8988T (cell line): ENCODE results near the gene ASPHD2.
"Not testable (repeated sequence)": the region's sequence is repeated elsewhere in the genome, so short reads cannot be mapped to it uniquely, and the experiment has no call there.

ENCODE experiments used
- DNase-seq: peaks from one replicate; pipeline ENCODE4 v3.0.0; 2011

ASPHD2 gene

DNA sequence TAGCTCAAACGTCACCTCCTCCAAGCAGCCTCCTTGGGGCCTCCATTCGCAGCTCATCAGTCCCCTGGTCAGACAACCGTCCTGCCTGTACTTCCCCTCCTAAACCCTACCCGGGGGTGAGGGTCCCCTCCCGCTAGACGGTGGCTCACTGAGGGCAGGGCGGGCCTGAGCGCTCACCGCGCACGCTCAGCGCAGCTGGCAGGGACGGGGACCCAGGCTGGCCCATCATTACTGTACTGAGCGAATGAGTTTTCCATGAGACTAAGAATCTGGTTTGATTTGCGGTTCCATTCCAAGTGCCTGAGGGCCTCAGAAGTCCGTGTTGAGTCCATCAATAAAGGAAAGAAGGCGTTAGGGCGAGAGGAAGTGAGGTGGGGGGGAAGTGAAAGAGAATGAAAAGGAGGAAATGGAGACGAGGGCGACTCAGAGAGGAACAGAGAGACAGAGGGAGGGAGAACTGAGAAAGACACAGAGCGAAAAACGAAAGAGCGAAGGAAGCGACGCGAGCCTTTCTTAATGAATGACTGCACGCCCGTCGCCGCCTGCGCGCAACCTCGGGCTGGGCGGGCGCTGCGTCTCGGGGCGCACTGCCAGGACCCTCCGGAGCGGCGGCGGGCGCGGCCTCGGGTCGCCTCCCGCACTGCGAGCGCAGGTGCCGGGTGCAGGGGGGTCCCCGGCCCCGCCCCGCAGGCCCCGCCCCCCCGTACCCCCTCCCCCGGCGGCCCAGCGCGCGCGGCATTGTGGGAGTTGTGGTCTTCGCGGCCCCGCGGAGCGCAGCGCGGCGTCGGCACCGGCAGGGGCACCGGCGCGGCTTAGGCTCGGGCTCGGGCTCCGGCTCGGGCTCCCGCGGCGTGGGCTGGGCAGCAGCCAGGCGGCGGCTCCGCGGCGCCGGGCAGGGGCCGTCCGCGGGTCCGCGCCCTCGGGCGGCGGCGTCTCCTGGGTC, at the start of gene ASPHD2:
TSS of gene ASPHD2 (plus strand) at position 746 of the 943 bp plus-strand sequence. CDS start 4,356 bp downstream, outside the sequence.
- DNase-seq, result peak; percentile 65

- DNase-seq, result no peak
Measured at GRCh38 chr22:26380072-26380830, 48.8 kb upstream of the ASPHD2 start.

DNA sequence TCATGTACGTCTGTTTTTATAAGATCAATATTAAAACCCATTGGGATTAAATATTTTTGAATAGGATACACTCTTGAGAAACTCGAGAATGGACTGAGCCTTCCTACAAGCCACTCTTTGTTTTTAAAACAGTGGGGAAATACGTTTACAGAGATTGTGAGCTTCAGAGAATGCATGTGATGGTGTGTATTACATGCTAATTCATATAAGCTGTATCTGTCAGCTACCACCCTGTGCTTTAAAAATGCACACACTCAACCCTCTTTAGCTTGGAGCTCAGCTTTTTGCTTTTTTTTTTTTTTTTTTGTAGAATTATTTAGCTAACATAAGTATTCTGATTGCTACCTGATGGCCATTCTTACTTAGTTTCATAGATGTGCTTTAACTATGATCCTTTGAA, 46.3 kb upstream of the ASPHD2 start:
- no peak for DNase-seq

DNA sequence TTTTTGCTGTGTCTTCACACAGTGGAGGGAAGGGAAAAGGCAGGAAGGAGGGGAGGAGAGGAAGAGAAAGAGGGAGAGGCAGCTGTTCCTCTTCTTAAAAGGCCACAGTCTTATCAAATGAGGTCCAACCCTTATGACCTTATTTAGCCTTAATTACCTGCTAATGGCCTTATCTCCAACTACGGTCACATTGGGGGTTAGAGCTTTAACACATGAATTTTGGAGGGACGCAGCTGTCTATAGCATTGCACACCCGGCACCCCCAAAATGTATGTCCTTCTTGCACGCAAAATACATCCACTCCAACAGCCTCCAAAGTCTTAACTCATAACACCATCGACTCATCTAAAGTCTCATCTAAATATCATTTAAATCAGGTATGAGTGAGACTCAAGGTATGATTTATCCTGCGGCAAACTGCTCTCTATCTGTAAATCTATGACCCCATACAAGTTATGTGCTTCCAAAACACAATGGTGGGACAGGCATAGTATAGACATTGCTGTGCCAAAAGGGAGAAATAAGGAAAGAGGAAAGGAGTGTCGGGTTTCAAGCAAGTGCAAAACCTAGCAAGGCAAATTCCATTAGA, 45.0 kb upstream of the ASPHD2 start:
- no peak for DNase-seq

DNA sequence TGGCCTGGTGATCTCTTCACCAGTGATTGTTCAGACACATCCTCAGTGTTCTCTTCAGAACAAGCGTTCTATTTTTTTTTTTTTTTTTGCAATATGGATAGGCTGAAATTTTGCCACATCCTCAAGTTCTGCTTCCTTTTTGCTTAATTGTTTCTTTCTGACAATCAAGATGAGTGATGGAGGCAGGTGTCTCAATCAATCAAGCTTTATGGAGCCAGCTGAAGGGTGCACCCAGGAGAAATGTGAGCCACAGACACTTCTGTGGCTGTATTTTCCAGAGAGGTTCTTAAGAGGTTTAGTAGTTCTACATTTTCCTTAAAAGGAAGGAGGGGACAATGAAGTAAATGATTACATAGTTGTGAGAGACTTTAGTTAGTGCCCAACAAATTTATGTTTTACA, 43.9 kb upstream of the ASPHD2 start:
- no peak for DNase-seq

DNA sequence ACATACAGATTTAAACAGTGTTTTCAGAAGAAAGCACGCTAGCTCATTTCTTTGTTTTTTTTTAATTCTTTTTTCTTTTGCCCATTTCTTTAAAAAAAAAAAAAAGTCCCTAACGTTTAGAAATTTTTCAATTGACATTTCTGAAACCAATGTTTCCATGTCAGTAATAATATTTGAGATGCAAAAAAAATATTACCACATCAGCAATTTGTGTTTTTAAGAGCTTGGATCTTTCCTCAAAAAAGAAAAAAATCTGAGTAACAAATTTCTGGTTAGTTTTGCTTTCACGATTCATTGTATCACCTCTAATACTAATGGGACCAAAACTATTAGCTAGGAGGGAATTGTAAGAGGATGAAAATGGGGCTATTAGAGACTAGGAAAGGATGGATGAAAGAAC, 39.9 kb upstream of the ASPHD2 start:
- no peak for DNase-seq

GRCh38 chr22:26391091-26391490, 38.0 kb upstream of the ASPHD2 start:
- no peak for DNase-seq

- DNase-seq, result no peak
Measured at GRCh38 chr22:26391623-26392022, 37.4 kb upstream of the ASPHD2 start.

DNA sequence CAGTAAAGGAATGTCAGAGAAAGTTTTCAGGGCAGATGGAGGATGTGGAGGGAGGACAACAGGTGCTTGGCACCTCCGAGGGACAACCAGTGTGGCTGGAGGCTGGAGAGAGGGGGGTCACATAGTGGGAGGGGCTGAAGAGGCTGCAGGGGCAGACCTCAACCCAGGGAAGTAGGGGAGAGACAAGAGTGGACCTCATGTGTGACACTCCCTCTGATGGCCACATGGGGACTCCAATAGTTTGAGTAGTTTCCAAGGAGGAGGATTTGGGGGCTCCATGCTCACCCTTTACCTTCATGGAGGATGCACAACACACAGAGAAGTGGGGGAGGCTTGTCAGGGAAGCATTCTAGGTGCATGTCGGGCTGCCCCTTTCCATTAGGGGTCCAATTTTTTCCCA, 35.1 kb upstream of the ASPHD2 start:
- DNase-seq, result no peak

DNA sequence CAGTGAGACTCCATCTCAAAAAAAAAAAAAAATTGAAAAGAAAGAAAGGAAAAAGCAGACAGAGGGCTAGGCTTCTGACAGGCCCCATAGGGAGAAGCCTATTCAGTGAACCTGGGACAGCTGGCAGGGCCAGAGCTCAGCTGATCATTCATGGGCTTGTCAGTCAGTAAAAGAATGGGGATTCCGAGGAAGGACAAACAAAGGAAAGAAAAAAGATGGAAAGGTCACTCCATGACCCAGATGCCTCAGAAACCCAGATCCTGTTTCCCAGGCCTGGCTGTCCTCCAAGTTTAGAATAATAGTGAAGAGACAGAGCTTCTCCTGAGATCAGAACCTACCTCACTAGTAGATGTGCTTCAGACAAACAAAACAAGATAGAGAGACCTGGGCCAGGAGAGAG, 34.3 kb upstream of the ASPHD2 start:
- no peak for DNase-seq

GRCh38 chr22:26395926-26396325, 33.1 kb upstream of the ASPHD2 start:
- DNase-seq, result no peak

DNA sequence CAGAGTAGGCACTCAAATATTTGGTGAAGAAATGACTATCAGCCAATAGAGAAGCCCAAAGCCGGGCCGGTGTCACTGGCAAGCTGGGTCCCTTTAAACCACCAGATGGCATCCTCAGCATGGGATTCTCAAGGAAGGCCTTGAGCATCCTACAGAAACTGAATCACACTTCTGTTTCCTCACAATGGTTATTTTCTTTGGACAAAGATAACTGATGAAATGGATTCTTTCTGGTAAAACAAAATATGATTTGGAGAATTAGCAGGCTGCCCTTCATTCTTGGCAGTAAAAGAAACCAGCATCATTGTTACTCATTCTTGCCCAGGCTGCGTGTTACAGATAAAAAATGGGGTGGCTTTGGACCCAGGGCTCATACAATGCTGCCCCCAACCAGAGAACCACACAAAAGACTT, 30.3 kb upstream of the ASPHD2 start:
- peak; percentile 28 for DNase-seq

- no peak for DNase-seq
Measured at GRCh38 chr22:26399289-26399688, 29.8 kb upstream of the ASPHD2 start.

DNA sequence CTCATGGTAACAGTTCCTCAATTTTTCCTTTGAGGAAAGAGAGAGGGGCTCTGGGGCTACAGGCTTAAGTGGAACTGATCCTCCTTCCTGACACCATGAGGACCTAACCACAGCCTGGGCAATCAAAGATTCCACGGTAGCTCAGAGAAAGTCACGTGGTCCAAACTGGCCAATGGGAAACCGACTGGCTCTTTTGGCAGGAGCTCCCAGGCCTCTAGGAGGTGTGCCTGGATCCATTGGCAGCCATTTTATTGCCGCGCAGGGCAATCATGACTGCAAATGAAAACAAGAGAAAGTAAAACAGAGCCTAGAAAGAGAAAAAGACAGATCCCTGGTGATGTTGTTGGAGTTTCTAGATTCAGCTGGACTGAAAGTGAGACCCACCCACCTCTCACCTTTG, 27.3 kb upstream of the ASPHD2 start:
- no peak for DNase-seq

DNA sequence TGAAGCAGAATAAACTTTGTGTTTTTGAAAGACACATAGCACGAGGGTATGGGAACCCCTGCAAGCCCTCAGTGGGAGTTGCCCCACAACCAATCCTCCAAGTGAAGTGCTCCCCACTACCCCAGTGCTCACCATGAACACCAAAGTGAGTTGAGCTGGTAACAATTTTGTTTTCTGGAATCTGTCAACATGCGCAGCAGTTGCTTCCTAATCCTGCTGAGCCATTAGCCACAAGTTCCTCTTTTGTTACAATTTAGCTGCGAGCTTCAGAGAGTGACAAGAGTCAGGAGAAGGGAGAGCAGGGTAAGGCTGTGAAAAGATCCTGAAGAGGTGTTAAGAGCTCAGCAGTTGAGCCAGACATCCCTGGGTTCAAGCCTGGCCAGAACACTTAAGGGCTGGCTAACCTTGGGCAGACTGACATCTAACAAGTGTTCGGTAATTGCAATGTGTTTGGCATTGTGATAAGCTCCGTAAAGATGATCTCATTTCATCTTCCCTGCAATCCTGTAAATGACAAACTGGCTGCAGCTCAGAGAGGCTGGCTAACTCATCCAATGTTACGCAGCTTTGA, 24.1 kb upstream of the ASPHD2 start:
- no peak for DNase-seq

- DNase-seq, result no peak
Measured at GRCh38 chr22:26406118-26406517, 22.9 kb upstream of the ASPHD2 start.

DNA sequence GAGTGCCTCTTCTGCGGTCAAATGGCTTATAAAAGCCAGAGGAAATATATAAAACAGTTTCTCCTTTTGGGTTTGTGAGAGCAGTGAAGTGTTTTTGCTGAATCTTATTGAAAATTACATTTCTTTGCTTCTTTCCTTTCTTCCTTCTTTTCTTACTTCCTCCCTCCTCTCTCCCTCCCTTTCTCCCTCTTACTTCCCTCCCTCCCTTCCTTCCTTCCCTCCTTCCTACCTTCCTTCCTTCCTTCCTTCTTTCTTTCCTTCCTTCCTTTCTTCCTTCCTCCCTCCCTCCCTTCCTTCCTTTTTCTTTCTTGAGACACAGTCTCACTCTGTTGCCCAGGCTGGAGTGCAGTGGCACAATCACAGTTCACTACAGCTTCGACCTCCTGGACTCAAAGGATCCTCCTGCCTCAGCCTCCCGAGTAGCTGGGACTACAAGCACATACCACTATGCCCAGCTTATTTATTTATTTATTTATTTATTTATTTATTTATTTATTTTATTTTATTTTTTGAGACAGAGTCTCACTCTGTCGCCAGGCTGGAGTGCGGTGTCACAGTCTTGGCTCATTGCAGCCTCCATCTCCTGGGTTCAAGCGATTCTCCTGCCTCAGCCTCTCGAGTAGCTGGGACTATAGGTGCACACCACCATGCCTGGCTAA, 20.4 kb upstream of the ASPHD2 start:
- DNase-seq, result not testable (repeated sequence)

- no peak for DNase-seq
Measured at GRCh38 chr22:26409719-26410335, 19.2 kb upstream of the ASPHD2 start.

- DNase-seq, result no peak
Measured at GRCh38 chr22:26410386-26410785, 18.7 kb upstream of the ASPHD2 start.

GRCh38 chr22:26414347-26414746, 14.7 kb upstream of the ASPHD2 start:
- DNase-seq, result no peak

DNA sequence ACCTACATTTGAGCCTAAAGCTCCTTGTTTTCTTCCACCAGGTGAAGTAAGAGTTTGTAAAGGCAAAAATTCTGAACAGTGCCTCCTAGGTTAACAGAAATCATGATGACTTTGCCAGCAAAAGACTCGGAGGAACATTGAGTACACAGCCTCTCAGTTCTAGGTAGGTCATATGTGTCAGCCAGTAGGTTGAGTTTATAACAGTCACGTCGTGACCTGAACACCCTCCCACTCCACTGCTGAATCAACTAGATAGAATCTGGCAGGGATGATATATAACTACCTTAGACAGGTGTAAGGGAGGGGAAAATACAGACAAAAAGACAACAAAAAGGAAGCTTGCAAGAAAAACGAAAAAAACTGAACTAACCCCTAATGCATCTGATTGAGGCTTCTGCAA, 12.8 kb upstream of the ASPHD2 start:
- DNase-seq, result no peak

- no peak for DNase-seq
Measured at GRCh38 chr22:26416670-26417276, 12.3 kb upstream of the ASPHD2 start.
